WTC11 (cell line): ENCODE data around the gene WDR91. TPM values are rescaled to one million over a fixed set of nuclear protein-coding genes. Genes with fewer than 3 reads are reported as not detected.

Experiments used
- ATAC-seq: fragments of 200-7000 bp; cut with Tn5 transposase; 2 replicates; pipeline ENCODE4 v1.10.0; 2021; ENCODE audit warnings: mild to moderate bottlenecking, moderate library complexity
- CTCF ChIA-PET: fragments of 300-600 bp; sonication (Branson Sonifier 250); formaldehyde crosslinking; loops from one replicate; lab custom pipeline; 2021; ENCODE audit warnings: antibody characterized with exemption; lab: Charles Lee
- POLR2A ChIA-PET: fragments of 350-600 bp; sonication (Branson Sonifier 250); formaldehyde crosslinking; loops from one replicate; lab custom pipeline; 2021; ENCODE audit warnings: antibody characterized with exemption; lab: Charles Lee
- DNase-seq: peaks from one replicate; pipeline ENCODE4 v3.0.0; 2021; ENCODE audit warnings: low spot score
- H3K27ac Mint-ChIP-seq: 2 replicates; pipeline ENCODE4 v1.8.0; 2021; ENCODE audit warnings: mixed read lengths
- H3K27me3 Mint-ChIP-seq: 2 replicates; pipeline ENCODE4 v1.8.0; 2021; ENCODE audit warnings: low read depth, mild to moderate bottlenecking, moderate library complexity, mixed read lengths
- H3K36me3 Mint-ChIP-seq: 2 replicates; pipeline ENCODE4 v1.8.0; 2021; ENCODE audit warnings: mixed read lengths
- H3K4me1 Mint-ChIP-seq: 2 replicates; pipeline ENCODE4 v1.8.0; 2022; ENCODE audit warnings: mixed read lengths
- H3K4me3 Mint-ChIP-seq: 2 replicates; pipeline ENCODE4 v1.8.0; 2021; ENCODE audit warnings: mild to moderate bottlenecking, moderate library complexity, mixed read lengths
- H3K9me3 Mint-ChIP-seq: 2 replicates; pipeline ENCODE4 v1.8.0; 2021; ENCODE audit warnings: mixed read lengths
- ESRRA ChIP-seq: sonication (generic); formaldehyde crosslinking; IDR thresholded peaks from 2 replicates; pipeline ENCODE4 v1.8.1; 2022; ENCODE audit warnings: mild to moderate bottlenecking, missing genetic modification reagents, borderline replicate concordance
- ETV6 ChIP-seq: sonication (generic); formaldehyde crosslinking; IDR thresholded peaks from 2 replicates; pipeline ENCODE4 v1.8.1; 2022; ENCODE audit warnings: mild to moderate bottlenecking, missing genetic modification reagents
- GABPB1 ChIP-seq: sonication (generic); formaldehyde crosslinking; IDR thresholded peaks from 2 replicates; pipeline ENCODE4 v1.8.1; 2023; ENCODE audit warnings: mild to moderate bottlenecking, missing genetic modification reagents
- IRF2 ChIP-seq: sonication (generic); formaldehyde crosslinking; IDR thresholded peaks from 2 replicates; pipeline ENCODE4 v1.8.0; 2022; ENCODE audit warnings: low read depth, missing genetic modification reagents, borderline replicate concordance
- NFATC4 ChIP-seq: fragments of 250-450 bp; sonication (Bioruptor Pico); IDR thresholded peaks from 2 replicates; pipeline ENCODE4 v1.9.0; 2021; ENCODE audit warnings: mild to moderate bottlenecking
- NR2C2 ChIP-seq: sonication (generic); formaldehyde crosslinking; IDR thresholded peaks from 2 replicates; pipeline ENCODE4 v1.8.0; 2022; ENCODE audit warnings: mild to moderate bottlenecking, missing genetic modification reagents
- RORB ChIP-seq: fragments of 250-450 bp; sonication (Bioruptor Pico); IDR thresholded peaks from 2 replicates; pipeline ENCODE4 v1.9.0; 2021; ENCODE audit warnings: mild to moderate bottlenecking
- SMAD4 ChIP-seq: sonication (generic); formaldehyde crosslinking; IDR thresholded peaks from 2 replicates; pipeline ENCODE4 v1.8.0; 2022; ENCODE audit warnings: mild to moderate bottlenecking, missing genetic modification reagents
- TEAD4 ChIP-seq: sonication (generic); formaldehyde crosslinking; IDR thresholded peaks from 2 replicates; pipeline ENCODE4 v1.8.0; 2022; ENCODE audit warnings: mild to moderate bottlenecking, missing genetic modification reagents
- ZNF317 ChIP-seq: sonication (generic); formaldehyde crosslinking; IDR thresholded peaks from 2 replicates; pipeline ENCODE4 v1.8.1; 2023; ENCODE audit warnings: low read depth, mild to moderate bottlenecking, moderate library complexity, missing genetic modification reagents, borderline replicate concordance
- ZNF396 ChIP-seq: fragments of 250-450 bp; sonication (Bioruptor Pico); IDR thresholded peaks from 2 replicates; pipeline ENCODE4 v1.8.0; 2021; ENCODE audit warnings: mild to moderate bottlenecking, moderate library complexity, borderline replicate concordance
- total RNA-seq: library from RNA; stranded (reverse); gene quantifications from 3 replicates; pipeline ENCODE4 v1.2.3, GENCODE V29; 2021
- TF ChIP-seq, protein P1 (sequence below): sonication (generic); formaldehyde crosslinking; IDR thresholded peaks from 2 replicates; pipeline ENCODE4 v1.8.0; 2023; ENCODE audit warnings: mild to moderate bottlenecking, missing genetic modification reagents
- TF ChIP-seq, protein P2 (sequence below): sonication (generic); formaldehyde crosslinking; IDR thresholded peaks from 2 replicates; pipeline ENCODE4 v1.8.0; 2022; ENCODE audit warnings: mild to moderate bottlenecking, missing genetic modification reagents
- TF ChIP-seq, protein P3 (sequence below): sonication (generic); formaldehyde crosslinking; IDR thresholded peaks from 2 replicates; pipeline ENCODE4 v1.8.1; 2022; ENCODE audit warnings: mild to moderate bottlenecking, missing genetic modification reagents, moderate library complexity, borderline replicate concordance
- TF ChIP-seq, protein P4 (sequence below): sonication (generic); formaldehyde crosslinking; IDR thresholded peaks from 2 replicates; pipeline ENCODE4 v1.8.1; 2023; ENCODE audit warnings: mild to moderate bottlenecking, moderate library complexity, missing genetic modification reagents
- TF ChIP-seq, protein P5 (sequence below): sonication (generic); formaldehyde crosslinking; IDR thresholded peaks from 2 replicates; pipeline ENCODE4 v1.8.1; 2023; ENCODE audit warnings: mild to moderate bottlenecking, missing genetic modification reagents, moderate library complexity
- TF ChIP-seq, protein P6 (sequence below): sonication (generic); formaldehyde crosslinking; IDR thresholded peaks from 2 replicates; pipeline ENCODE4 v1.8.1; 2022; ENCODE audit warnings: low read depth, missing genetic modification reagents, borderline replicate concordance

The WDR91 gene
- total RNA-seq, 1 experiment from 2014 or later = 12.0 TPM

DNA sequence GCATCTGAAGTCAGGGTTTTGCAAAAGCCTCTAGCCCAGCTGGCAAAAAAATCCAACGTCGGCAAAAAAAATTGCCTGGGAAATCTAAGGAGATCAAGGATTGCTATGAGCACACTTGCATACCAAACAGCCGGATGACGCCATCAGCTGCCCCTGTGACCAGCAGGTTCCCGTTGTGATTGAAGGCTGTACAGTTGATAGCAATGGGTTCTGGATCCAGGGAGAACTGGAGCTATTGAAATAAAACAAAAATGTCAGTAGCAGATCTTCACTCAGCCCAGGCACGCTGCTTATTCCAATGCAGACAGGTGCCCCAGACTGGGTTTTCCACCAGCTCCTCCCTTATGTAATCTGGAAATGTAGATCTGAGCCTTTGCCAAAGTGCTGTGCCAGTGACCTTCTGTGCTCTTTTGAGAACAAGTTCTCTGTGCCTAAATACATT lies 22.1 kb downstream of the WDR91 start (continued):
- TF ChIP-seq, protein P1, sequence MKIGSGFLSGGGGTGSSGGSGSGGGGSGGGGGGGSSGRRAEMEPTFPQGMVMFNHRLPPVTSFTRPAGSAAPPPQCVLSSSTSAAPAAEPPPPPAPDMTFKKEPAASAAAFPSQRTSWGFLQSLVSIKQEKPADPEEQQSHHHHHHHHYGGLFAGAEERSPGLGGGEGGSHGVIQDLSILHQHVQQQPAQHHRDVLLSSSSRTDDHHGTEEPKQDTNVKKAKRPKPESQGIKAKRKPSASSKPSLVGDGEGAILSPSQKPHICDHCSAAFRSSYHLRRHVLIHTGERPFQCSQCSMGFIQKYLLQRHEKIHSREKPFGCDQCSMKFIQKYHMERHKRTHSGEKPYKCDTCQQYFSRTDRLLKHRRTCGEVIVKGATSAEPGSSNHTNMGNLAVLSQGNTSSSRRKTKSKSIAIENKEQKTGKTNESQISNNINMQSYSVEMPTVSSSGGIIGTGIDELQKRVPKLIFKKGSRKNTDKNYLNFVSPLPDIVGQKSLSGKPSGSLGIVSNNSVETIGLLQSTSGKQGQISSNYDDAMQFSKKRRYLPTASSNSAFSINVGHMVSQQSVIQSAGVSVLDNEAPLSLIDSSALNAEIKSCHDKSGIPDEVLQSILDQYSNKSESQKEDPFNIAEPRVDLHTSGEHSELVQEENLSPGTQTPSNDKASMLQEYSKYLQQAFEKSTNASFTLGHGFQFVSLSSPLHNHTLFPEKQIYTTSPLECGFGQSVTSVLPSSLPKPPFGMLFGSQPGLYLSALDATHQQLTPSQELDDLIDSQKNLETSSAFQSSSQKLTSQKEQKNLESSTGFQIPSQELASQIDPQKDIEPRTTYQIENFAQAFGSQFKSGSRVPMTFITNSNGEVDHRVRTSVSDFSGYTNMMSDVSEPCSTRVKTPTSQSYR (CRISPR knock-in tag) = no peak
- TF ChIP-seq GABPB1 (CRISPR knock-in tag) = no peak

DNA sequence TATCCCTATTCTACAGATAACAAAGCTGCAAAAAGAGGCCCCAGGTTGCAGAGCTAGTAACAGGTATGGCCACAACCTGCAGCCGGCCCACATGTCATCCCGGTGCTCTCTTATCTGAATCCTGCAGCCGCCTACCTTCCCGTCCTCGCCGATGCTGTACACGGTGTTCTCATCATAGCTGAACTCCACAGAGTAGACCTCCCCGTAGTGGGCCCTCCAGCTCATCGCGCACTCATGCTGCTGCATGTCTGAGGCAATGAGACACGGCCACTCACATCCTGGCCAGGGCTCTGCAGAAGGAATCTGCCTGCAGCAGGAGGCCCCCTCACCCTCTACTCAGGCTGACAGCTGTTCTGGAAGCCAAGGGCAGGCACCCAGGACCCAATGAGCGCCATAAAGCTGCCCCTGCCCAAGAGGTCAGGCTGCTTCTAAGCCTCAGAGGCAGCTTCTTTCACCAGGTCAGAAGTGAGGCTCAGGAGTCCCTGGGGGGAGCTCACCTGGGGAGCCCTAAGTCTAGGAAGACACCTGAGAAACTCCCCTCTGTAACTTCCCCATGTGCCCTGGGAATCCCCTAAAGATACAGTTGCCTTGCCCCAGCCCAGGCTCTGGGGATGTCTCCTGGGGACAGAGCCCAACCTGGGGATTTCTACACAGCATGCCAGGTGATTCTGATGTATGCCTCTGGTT lies 22.9 kb downstream of the WDR91 start:
- Mint-ChIP-seq H3K27me3 (no peaks in the 10 kb centered on the region), H3K9me3 (peaks cover 5% of the 10 kb centered on the region), H3K27ac (no peak overlapping the region), H3K36me3 (peaks cover 40% of the 10 kb centered on the region), H3K4me1 (no peaks in the 10 kb centered on the region), H3K4me3 (no peak overlapping the region)
- ATAC-seq (no peak), DNase-seq (no peak)
- ChIA-PET CTCF (interaction anchor here (1.4 kb wide), 1 partner anchor 18 kb away, joined by 4 read pairs; the partner anchor contains the start of gene CYREN), POLR2A (no interaction called here)
- TF ChIP-seq ESRRA (CRISPR knock-in tag) (no peak), ETV6 (CRISPR knock-in tag) (no peak), ZNF396 (no peak), SMAD4 (no peak)
- TF ChIP-seq, protein P2, sequence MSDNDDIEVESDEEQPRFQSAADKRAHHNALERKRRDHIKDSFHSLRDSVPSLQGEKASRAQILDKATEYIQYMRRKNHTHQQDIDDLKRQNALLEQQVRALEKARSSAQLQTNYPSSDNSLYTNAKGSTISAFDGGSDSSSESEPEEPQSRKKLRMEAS (CRISPR knock-in tag) = no peak
- TF ChIP-seq, protein P1 (CRISPR knock-in tag) = no peak
- TF ChIP-seq, protein P3, sequence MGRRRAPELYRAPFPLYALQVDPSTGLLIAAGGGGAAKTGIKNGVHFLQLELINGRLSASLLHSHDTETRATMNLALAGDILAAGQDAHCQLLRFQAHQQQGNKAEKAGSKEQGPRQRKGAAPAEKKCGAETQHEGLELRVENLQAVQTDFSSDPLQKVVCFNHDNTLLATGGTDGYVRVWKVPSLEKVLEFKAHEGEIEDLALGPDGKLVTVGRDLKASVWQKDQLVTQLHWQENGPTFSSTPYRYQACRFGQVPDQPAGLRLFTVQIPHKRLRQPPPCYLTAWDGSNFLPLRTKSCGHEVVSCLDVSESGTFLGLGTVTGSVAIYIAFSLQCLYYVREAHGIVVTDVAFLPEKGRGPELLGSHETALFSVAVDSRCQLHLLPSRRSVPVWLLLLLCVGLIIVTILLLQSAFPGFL (CRISPR knock-in tag) = no peak
- TF ChIP-seq, protein P4, sequence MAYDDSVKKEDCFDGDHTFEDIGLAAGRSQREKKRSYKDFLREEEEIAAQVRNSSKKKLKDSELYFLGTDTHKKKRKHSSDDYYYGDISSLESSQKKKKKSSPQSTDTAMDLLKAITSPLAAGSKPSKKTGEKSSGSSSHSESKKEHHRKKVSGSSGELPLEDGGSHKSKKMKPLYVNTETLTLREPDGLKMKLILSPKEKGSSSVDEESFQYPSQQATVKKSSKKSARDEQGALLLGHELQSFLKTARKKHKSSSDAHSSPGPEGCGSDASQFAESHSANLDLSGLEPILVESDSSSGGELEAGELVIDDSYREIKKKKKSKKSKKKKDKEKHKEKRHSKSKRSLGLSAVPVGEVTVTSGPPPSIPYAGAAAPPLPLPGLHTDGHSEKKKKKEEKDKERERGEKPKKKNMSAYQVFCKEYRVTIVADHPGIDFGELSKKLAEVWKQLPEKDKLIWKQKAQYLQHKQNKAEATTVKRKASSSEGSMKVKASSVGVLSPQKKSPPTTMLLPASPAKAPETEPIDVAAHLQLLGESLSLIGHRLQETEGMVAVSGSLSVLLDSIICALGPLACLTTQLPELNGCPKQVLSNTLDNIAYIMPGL (CRISPR knock-in tag) = no peak

DNA sequence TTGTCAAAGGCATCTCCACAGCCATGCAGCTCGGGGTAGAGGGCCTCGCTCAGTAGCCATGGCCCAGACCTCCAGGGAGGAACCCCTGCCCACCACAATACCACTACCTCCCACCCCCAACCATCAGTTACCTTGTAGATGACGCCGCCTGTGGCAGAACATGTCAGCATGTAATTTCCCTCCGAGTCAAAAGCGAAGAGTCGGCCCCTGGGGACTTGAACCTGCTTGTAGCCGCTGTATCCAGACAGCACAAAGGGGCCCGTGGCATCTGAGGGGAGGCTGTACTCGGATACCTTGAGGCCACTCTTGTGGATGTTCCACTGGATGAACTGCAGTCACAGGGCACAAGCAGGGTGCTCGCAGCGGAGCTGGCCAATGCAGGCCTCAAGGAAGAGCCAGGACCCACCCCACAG lies 24.5 kb downstream of the WDR91 start:
- TF ChIP-seq NR2C2 = no peak
- no peak for TF ChIP-seq ZNF317 (CRISPR knock-in tag)
- TF ChIP-seq, protein P5, sequence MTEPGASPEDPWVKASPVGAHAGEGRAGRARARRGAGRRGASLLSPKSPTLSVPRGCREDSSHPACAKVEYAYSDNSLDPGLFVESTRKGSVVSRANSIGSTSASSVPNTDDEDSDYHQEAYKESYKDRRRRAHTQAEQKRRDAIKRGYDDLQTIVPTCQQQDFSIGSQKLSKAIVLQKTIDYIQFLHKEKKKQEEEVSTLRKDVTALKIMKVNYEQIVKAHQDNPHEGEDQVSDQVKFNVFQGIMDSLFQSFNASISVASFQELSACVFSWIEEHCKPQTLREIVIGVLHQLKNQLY (CRISPR knock-in tag) = no peak
- no peak for TF ChIP-seq NFATC4
- TF ChIP-seq TEAD4 (CRISPR knock-in tag) = no peak
- TF ChIP-seq IRF2 (CRISPR knock-in tag) = no peak
- TF ChIP-seq RORB (CRISPR knock-in tag) = no peak
- TF ChIP-seq, protein P6, sequence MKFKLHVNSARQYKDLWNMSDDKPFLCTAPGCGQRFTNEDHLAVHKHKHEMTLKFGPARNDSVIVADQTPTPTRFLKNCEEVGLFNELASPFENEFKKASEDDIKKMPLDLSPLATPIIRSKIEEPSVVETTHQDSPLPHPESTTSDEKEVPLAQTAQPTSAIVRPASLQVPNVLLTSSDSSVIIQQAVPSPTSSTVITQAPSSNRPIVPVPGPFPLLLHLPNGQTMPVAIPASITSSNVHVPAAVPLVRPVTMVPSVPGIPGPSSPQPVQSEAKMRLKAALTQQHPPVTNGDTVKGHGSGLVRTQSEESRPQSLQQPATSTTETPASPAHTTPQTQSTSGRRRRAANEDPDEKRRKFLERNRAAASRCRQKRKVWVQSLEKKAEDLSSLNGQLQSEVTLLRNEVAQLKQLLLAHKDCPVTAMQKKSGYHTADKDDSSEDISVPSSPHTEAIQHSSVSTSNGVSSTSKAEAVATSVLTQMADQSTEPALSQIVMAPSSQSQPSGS = no peak
- Mint-ChIP-seq H3K27me3 (no peaks in the 10 kb centered on the region), H3K4me1 (no peaks in the 10 kb centered on the region), H3K36me3 (peaks cover 48% of the 10 kb centered on the region), H3K27ac (no peak overlapping the region), H3K9me3 (peaks cover 18% of the 10 kb centered on the region), H3K4me3 (no peak overlapping the region)
- CTCF ChIA-PET = no interaction called here
- ATAC-seq (no peak), DNase-seq (no peak)
- POLR2A ChIA-PET = no interaction called here
